MCF 10A (cell line): ENCODE results near the gene TMPRSS9. TPM values are rescaled to one million over a fixed set of nuclear protein-coding genes. Genes with fewer than 3 reads are reported as not detected.
"Not testable (repeated sequence)": the region's sequence is repeated elsewhere in the genome, so short reads cannot be mapped to it uniquely, and the experiment has no call there.

Experiments
- BruUV-seq: library from RNA; stranded (reverse); fragments of 400-500 nt; replicated peaks from 2 replicates; lab custom pipeline; 2021; lab: Mats Ljungman, UMichigan
- CTCF ChIA-PET: fragments of 300-600 bp; sonication (Branson Sonifier 250); formaldehyde crosslinking; extraction: SDS; loops from one replicate; lab custom pipeline; 2021; ENCODE audit warnings: antibody characterized with exemption, inconsistent platforms; lab: Yijun Ruan, JAX
- POLR2A ChIA-PET: fragments of 300-600, 350-650 bp; sonication (Branson Sonifier 250); formaldehyde crosslinking; extraction: SDS; loops from one replicate; lab custom pipeline; 2020; ENCODE audit warnings: antibody characterized with exemption, inconsistent platforms; lab: Yijun Ruan, JAX
- DNase-seq: peaks from one replicate; pipeline ENCODE4 v3.0.0-alpha.2; 2018; ENCODE audit not compliant: unreplicated experiment
- H3K27ac Mint-ChIP-seq: one replicate; pipeline ENCODE4 v1.8.0; 2022; ENCODE audit warnings: mild to moderate bottlenecking, low read depth, mixed read lengths; ENCODE audit not compliant: unreplicated experiment
- H3K27me3 Mint-ChIP-seq: one replicate; pipeline ENCODE4 v1.8.0; 2022; ENCODE audit warnings: mixed read lengths; ENCODE audit not compliant: insufficient read depth, unreplicated experiment
- H3K36me3 Mint-ChIP-seq: one replicate; pipeline ENCODE4 v1.8.0; 2022; ENCODE audit warnings: mild to moderate bottlenecking, moderate library complexity, mixed read lengths; ENCODE audit not compliant: insufficient read depth, unreplicated experiment
- H3K4me1 Mint-ChIP-seq: one replicate; pipeline ENCODE4 v1.8.0; 2022; ENCODE audit warnings: mixed read lengths; ENCODE audit not compliant: insufficient read depth, unreplicated experiment
- H3K4me3 Mint-ChIP-seq: one replicate; pipeline ENCODE4 v1.8.0; 2022; ENCODE audit warnings: mild to moderate bottlenecking, moderate library complexity, mixed read lengths; ENCODE audit not compliant: unreplicated experiment
- H3K9me3 Mint-ChIP-seq: one replicate; pipeline ENCODE4 v1.8.0; 2022; ENCODE audit warnings: mixed read lengths; ENCODE audit not compliant: unreplicated experiment
- CTCF ChIP-seq: fragments of 200-600 bp; IDR thresholded peaks from one replicate; pipeline ENCODE4 v1.8.0; 2022; ENCODE audit warnings: antibody characterized with exemption, mild to moderate bottlenecking; ENCODE audit not compliant: unreplicated experiment
- intact Hi-C: fragments of 100-400 bp; cut with micrococcal nuclease; formaldehyde crosslinking; loops from 2 replicates; pipeline ENCODE4 v1.14.1; 2022
- total RNA-seq: library from RNA; stranded (reverse); gene quantifications from 2 replicates; pipeline ENCODE4 v1.2.3, GENCODE V29; 2022

The TMPRSS9 gene
- total RNA-seq, 1 experiment from 2014 or later: not detected

GRCh38 chr19:2413629-2414028 is 53.6 kb downstream of the TMPRSS9 start:
- peaks cover 7% of the 10 kb centered on the region for H3K9me3 Mint-ChIP-seq
- no peak for TF ChIP-seq CTCF
- no peaks in the 10 kb centered on the region for H3K4me1 Mint-ChIP-seq
- peaks cover 18% of the 10 kb centered on the region for H3K36me3 Mint-ChIP-seq
- BruUV-seq: no TSS peak
- intact Hi-C loops: no loop called here
- DNase-seq: no peak
- H3K27ac Mint-ChIP-seq: no peak overlapping the region
- CTCF ChIA-PET: no interaction called here
- POLR2A ChIA-PET: interaction anchor here (0.7 kb wide), 2 partner anchors 47 to 541 kb away, joined by 3 read pairs; no protein-coding TSS in a partner anchor
- H3K4me3 Mint-ChIP-seq: no peak overlapping the region
- no peaks in the 10 kb centered on the region for H3K27me3 Mint-ChIP-seq

GRCh38 chr19:2415281-2415972 is 55.4 kb downstream of the TMPRSS9 start:
- H3K4me3 Mint-ChIP-seq: no peak overlapping the region
- peaks cover 18% of the 10 kb centered on the region for H3K36me3 Mint-ChIP-seq
- H3K9me3 Mint-ChIP-seq: no peaks in the 10 kb centered on the region
- CTCF ChIA-PET: interaction anchor here (0.7 kb wide), 1 partner anchor 17 kb away, joined by 3 read pairs; no protein-coding TSS in a partner anchor
- TF ChIP-seq CTCF: no peak
- intact Hi-C loops: no loop called here
- H3K27me3 Mint-ChIP-seq: no peaks in the 10 kb centered on the region
- POLR2A ChIA-PET: interaction anchor here (0.6 to 0.7 kb wide), 3 partner anchors 12 to 242 kb away, joined by 3 to 4 read pairs (median 3); partner anchors contain the start of gene TIMM13
- no TSS peak for BruUV-seq
- H3K4me1 Mint-ChIP-seq: no peaks in the 10 kb centered on the region
- no peak for DNase-seq
- H3K27ac Mint-ChIP-seq: no peak overlapping the region

- Mint-ChIP-seq H3K4me1 (no peaks in the 10 kb centered on the region), H3K36me3 (peaks cover 18% of the 10 kb centered on the region), H3K27me3 (no peaks in the 10 kb centered on the region), H3K4me3 (no peak overlapping the region), H3K27ac (no peak overlapping the region), H3K9me3 (no peaks in the 10 kb centered on the region)
- no peak for DNase-seq
- no peak for TF ChIP-seq CTCF
- no TSS peak for BruUV-seq
- intact Hi-C loops: no loop called here
- CTCF ChIA-PET: interaction anchor here (0.7 kb wide), 1 partner anchor 17 kb away, joined by 3 read pairs; no protein-coding TSS in a partner anchor
- POLR2A ChIA-PET: interaction anchor here (0.6 to 0.7 kb wide), 3 partner anchors 12 to 243 kb away, joined by 3 to 4 read pairs (median 3); partner anchors contain the start of gene TIMM13
Measured at GRCh38 chr19:2415973-2416319, 55.9 kb downstream of the TMPRSS9 start.

GRCh38 chr19:2416321-2417097 is 56.4 kb downstream of the TMPRSS9 start:
- ChIA-PET POLR2A (interaction anchor here (0.6 to 1.7 kb wide), 5 partner anchors 11 to 1209 kb away, joined by 3 to 4 read pairs (median 4); partner anchors contain the start of gene TIMM13), CTCF (no interaction called here)
- Mint-ChIP-seq H3K27me3 (no peaks in the 10 kb centered on the region), H3K36me3 (peaks cover 18% of the 10 kb centered on the region), H3K27ac (no peak overlapping the region), H3K4me3 (no peak overlapping the region), H3K4me1 (no peaks in the 10 kb centered on the region), H3K9me3 (no peaks in the 10 kb centered on the region)
- BruUV-seq: no TSS peak
- intact Hi-C loops: no loop called here
- no peak for TF ChIP-seq CTCF
- DNase-seq: no peak

- H3K9me3 Mint-ChIP-seq, H3K27me3 Mint-ChIP-seq, DNase-seq, CTCF ChIA-PET, intact Hi-C loops, H3K4me1 Mint-ChIP-seq, H3K4me3 Mint-ChIP-seq, H3K27ac Mint-ChIP-seq, BruUV-seq: not testable (repeated sequence)
- POLR2A ChIA-PET: interaction anchor here (0.6 to 1.7 kb wide), 3 partner anchors 10 to 1208 kb away, joined by 3 to 4 read pairs (median 4); partner anchors contain the start of gene TIMM13
- H3K36me3 Mint-ChIP-seq: peaks cover 18% of the 10 kb centered on the region
Measured at GRCh38 chr19:2417436-2417835, 57.4 kb downstream of the TMPRSS9 start.
